Neutrophil (primary cell): ENCODE results near the gene MCRIP2.

Experiments used
- H3K27ac ChIP-seq: fragments of 200-600 bp; sonication (generic); 2 replicates; pipeline ENCODE4 v1.5.1; 2016; ENCODE audit warnings: mild to moderate bottlenecking, moderate library complexity
- H3K27me3 ChIP-seq: fragments of 200-600 bp; sonication (generic); 2 replicates; pipeline ENCODE4 v1.6.0; 2016; ENCODE audit warnings: mild to moderate bottlenecking
- H3K36me3 ChIP-seq: fragments of 200-600 bp; sonication (generic); 2 replicates; pipeline ENCODE4 v1.5.1; 2017
- H3K4me1 ChIP-seq, 2 experiments: fragments of 200-600 bp in 1 of 2; sonication (generic) in 1 of 2; 1 replicate in 1 of 2; 2 replicates in 1 of 2; pipeline versions ENCODE4 v1.5.1 to v1.6.1; 2013 to 2016; ENCODE audit warnings: low read depth in 1 of 2, low read length in 1 of 2, mild to moderate bottlenecking in 1 of 2, moderate library complexity in 1 of 2; ENCODE audit not compliant: control insufficient read depth in 1 of 2, insufficient read depth in 1 of 2
- H3K4me3 ChIP-seq, 2 experiments: fragments of 200-600 bp in 1 of 2; sonication (generic) in 1 of 2; 1 replicate in 1 of 2; 2 replicates in 1 of 2; pipeline ENCODE4 v1.5.1; 2013 to 2016; ENCODE audit warnings: low read depth in 1 of 2, low read length in 1 of 2, mild to moderate bottlenecking in 1 of 2, moderate library complexity in 1 of 2
- H3K9me3 ChIP-seq: fragments of 200-600 bp; sonication (generic); 2 replicates; pipeline ENCODE4 v1.5.1; 2016
- CTCF ChIP-seq: fragments of 200-600 bp; sonication (generic); IDR thresholded peaks from 2 replicates; pipeline ENCODE4 v1.5.1; 2016; ENCODE audit warnings: antibody characterized with exemption

Gene MCRIP2, protein sequence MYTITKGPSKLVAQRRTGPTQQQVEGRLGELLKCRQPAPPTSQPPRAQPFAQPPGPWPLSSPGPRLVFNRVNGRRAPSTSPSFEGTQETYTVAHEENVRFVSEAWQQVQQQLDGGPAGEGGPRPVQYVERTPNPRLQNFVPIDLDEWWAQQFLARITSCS

GRCh38 chr16:641326-642188 is at the start of gene MCRIP2:
Gene MCRIP2 (plus strand): TSS chr16:641828. CDS start chr16:641992, 164 bp downstream.
- no peaks in the 10 kb centered on the region for H3K9me3 ChIP-seq
- peak within 1 kb of the TSS; percentile 89 for H3K27ac ChIP-seq
- peaks cover 30 to 42% of the 10 kb centered on the region in 2 experiments for H3K4me1 ChIP-seq
- H3K27me3 ChIP-seq = no peaks in the 10 kb centered on the region
- H3K4me3 ChIP-seq = peak within 1 kb of the TSS; percentile 66 to 67
- H3K36me3 ChIP-seq = no peaks in the 10 kb centered on the region
- TF ChIP-seq CTCF = no peak

DNA sequence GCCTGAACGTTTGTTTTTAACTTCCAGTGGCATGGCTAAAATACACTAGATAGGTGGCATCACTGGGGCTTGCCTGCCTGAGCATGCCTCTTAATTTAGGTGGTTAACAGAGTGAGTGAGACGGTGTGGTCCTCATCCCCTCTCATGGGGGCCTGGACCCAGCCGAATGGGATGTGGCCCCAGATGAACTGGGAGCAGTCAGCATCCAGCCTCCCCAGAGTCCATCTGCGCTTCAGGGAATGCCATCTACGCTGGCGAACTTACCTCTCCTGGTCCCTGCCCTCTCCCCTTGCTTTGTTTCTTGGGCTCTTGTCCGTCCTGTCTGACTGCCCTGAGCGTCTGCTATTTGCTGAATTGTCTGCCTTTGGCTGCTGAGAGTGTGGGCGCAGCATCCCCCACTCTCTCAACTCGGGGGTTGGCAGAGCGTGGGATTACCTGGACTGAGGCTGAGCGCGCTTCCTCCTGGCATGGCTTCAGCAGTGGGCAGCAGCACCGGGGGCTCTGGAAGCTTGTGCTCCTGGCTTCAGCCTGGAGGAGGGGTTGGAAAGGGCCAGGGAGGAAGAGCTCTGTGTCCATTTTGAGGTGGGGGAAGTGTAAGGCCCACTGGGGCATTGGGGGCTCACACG is 49.6 kb upstream of the MCRIP2 start:
- H3K4me1 ChIP-seq = peaks cover 78 to 83% of the 10 kb centered on the region in 2 experiments

DNA sequence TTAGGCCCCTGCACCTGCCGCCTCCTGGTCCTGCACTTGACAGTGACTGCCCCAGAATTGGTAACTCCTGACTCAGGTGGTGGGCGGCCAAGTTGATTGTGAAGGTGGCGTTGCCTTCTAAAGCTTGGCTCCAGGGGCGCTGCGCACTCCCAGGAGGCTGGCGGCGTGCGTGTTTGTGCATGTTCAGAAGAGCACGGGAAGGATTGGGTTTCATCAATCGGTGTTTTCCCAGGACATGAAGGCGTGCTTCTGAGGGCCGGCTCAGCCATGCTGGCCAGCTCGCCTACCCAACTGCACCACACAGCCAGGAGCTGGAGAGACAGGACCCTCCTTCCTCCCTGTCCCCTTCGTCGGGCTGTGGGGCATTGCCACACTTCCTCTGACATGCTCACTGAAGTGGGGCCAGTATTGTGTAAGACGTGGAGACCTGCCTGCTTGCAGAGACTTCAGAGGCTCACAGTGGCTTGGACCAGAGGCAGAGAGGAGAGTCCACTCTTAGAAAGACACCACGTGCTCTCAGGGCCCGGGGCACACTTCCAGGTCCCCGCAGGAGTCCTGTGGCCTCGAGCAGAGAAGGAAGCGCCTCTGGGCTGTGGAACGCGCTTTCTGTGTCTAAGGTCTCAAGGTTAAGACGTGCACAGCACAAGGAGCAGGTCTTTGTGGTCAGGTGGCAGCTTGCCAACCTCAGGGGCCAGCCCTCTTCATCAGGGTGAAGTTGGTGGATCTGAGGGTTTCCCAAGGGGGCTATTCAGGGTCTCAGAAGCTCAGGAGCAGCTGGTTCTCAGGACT is 48.9 kb upstream of the MCRIP2 start:
- H3K27ac ChIP-seq = peak overlapping the region; percentile 96
- H3K4me3 ChIP-seq = peak overlapping the region; percentile 58 to 62
- H3K36me3 ChIP-seq = no peaks in the 10 kb centered on the region
- TF ChIP-seq CTCF = no peak
- peaks cover 77 to 79% of the 10 kb centered on the region in 2 experiments for H3K4me1 ChIP-seq
- H3K27me3 ChIP-seq = no peaks in the 10 kb centered on the region
- H3K9me3 ChIP-seq = no peaks in the 10 kb centered on the region

More for the DNA sequence above, 49.6 kb upstream of the MCRIP2 start:
- Histone ChIP-seq H3K27ac (peak overlapping the region; percentile 96), H3K4me3 (peak overlapping the region; percentile 58 to 62), H3K9me3 (no peaks in the 10 kb centered on the region), H3K27me3 (no peaks in the 10 kb centered on the region), H3K36me3 (no peaks in the 10 kb centered on the region)
- no peak for TF ChIP-seq CTCF

GRCh38 chr16:593406-593805 is 48.2 kb upstream of the MCRIP2 start:
- Histone ChIP-seq H3K9me3 (no peaks in the 10 kb centered on the region), H3K4me1 (peaks cover 70 to 73% of the 10 kb centered on the region in 2 experiments), H3K27ac (peak overlapping the region; percentile 96), H3K4me3 (peak overlapping the region; percentile 58 to 62), H3K36me3 (no peaks in the 10 kb centered on the region), H3K27me3 (no peaks in the 10 kb centered on the region)
- no peak for TF ChIP-seq CTCF

DNA sequence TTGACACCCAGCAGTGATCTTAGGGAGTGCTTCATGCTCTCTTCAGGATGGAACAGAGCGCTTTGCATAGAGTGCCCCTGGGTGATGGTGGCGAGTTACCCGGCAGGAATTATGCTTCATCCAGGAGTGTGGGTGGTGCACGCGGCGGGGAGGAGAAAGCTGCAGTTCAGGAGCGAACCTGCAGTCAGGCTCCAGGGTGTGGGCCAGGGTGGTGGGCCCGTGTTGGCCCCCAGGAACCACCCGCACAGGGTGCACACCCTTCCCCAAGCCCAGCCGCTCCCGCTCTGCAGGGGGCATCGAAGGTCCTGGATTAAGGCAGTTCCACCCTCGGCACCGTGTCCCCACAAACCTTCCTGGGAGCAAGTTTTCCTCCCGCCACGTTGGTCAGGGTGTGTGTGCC is 47.8 kb upstream of the MCRIP2 start:
- H3K4me1 ChIP-seq = peaks cover 66 to 70% of the 10 kb centered on the region in 2 experiments
- H3K4me3 ChIP-seq = peak overlapping the region; percentile 58 to 62
- peaks cover 2% of the 10 kb centered on the region for H3K36me3 ChIP-seq
- TF ChIP-seq CTCF = no peak
- no peaks in the 10 kb centered on the region for H3K27me3 ChIP-seq
- no peaks in the 10 kb centered on the region for H3K9me3 ChIP-seq
- peak overlapping the region; percentile 96 for H3K27ac ChIP-seq
